NCI-H2196 (cell line): ENCODE measurements around the gene PRSS3.
"Not testable (repeated sequence)": the region's sequence is repeated elsewhere in the genome, so short reads cannot be mapped to it uniquely, and the experiment has no call there.

Experiments used
- DNase-seq: peaks from one replicate; lab custom pipeline; 2025; ENCODE audit not compliant: unreplicated experiment; lab: John Stamatoyannopoulos, UW

PRSS3 gene

DNA sequence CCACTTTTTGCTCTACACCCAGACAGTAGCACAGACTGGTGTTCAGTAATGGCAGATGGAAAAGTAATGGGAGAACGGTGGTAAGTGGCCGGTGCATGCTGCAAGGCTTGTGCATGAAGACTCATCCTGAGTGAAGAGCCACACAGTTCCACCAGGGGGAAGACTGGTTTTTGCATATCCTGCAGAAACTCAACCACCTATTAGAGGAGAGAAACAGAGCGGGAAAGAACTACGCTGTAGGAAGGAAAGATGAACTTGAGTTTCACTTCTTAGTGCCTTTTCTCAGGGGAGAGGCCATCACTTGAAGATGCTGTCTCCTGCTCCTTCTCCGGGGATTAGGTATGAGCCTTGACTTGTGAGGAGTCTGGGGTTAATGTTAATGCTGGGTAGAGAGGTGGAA, 9.4 kb upstream of the PRSS3 start:
- DNase-seq: no peak

DNA sequence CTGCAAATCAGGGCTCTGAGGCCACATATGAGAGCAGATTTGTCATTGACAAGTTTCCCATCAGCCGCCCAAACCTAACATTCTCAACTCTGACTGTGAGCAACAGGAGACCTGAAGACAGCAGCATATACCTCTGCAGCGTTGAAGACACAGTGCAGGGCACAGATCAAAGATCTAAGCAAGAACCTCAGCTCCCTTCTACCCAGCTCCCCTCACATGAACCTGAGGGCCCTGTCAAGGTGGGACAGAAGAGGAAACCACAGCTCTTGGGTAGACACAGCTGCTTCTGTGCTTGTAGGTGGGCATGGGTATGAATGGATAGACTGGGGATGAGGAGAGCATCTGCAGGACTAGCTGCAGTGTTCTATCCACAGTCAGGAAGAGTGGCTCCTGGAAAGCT, 8.7 kb upstream of the PRSS3 start:
- no peak for DNase-seq

DNA sequence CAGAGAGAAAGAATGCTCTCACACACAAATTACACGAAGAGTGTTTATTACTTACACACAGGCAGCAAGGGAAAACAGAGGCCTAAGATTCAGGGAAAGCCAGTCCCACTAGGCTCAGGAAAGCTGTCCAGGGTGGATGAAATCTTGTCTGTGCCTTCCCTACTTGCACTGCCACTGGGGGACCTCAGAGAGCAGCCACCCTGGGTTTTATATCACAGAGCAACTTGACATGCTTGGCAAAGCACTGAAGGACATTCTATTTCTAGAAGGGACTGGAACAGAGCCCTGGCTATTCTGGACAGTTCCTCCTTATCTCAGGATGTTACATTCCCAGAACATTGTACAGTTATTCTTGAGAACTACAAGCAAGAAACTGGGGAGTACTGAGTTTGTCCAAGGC, 7.5 kb upstream of the PRSS3 start:
- no peak for DNase-seq

GRCh38 chr9:33789429-33789828, 5.9 kb upstream of the PRSS3 start:
- DNase-seq: not testable (repeated sequence)

DNA sequence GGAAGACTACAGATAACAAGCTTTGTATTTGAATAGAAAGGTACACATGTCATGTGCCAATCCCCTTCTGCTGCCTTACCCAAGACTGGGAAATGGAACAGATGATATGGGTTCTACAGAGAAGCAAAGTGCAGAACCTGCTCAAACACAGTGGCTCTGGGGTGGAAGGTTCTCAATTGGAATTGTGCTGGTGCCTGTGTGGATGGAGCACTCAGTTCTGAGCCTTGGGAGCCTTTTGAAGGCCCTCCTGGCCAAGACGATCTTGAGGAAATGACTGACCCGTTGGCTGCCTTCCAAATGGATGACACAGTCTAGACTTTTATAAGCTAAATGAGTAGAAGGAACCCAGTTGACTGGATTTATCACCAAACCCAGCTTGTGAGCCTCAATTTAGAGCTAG, 4.2 kb upstream of the PRSS3 start:
- DNase-seq: no peak

- not testable (repeated sequence) for DNase-seq
Observed at GRCh38 chr9:33793496-33793895, 1.9 kb upstream of the PRSS3 start.

- DNase-seq: peak; percentile 57
Observed at GRCh38 chr9:33794560-33794959, 801 bp upstream of the PRSS3 start.

DNA sequence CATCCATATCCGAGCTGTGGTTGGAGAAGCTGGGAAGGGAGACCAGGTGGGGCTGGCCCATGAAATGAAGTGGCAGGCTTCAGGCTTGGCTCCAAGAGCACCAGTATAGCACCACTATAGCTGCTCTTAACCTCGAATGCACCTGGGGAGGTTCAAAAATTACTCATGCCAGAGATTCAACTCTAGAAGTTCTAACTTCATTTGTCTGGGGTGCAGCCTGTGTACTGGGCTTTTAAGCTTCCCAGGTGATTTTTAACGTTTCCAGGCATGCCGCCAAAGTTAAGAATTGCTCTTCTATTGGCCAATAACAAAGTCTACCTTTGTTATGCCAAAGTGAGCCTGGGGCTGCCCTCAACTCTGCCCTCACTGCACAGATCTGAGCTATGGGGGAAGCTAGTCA, 458 bp downstream of the PRSS3 start:
- DNase-seq: peak; percentile 53

GRCh38 chr9:33796679-33797078, 1.3 kb downstream of the PRSS3 start:
- not testable (repeated sequence) for DNase-seq

DNA sequence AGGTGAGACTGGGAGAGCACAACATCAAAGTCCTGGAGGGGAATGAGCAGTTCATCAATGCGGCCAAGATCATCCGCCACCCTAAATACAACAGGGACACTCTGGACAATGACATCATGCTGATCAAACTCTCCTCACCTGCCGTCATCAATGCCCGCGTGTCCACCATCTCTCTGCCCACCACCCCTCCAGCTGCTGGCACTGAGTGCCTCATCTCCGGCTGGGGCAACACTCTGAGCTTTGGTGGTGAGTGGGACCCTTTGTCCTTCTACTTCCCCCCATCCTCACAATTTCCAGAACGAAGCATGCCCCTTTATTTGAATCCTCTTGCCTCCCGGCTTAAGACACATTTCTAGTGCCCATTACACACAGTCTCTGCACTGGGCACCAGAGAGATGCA, 2.5 kb downstream of the PRSS3 start:
- no peak for DNase-seq

DNA sequence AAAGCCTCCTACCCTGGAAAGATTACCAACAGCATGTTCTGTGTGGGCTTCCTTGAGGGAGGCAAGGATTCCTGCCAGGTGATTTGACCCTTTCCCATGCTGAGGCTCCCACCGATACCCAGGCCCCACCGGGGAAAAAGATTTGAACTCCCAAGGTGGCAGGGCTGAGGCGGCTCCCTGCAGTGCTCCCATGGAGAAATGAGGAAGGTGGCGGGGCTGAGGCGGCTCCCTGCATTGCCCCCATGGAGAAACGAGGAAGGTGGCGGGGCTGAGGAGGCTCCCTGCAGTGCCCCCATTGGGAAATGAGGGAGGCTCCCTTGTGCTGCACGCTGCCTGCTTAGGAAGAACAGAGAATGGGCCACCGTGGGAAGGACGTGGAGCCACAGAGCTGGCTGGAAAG, 3.2 kb downstream of the PRSS3 start:
- DNase-seq: no peak

DNA sequence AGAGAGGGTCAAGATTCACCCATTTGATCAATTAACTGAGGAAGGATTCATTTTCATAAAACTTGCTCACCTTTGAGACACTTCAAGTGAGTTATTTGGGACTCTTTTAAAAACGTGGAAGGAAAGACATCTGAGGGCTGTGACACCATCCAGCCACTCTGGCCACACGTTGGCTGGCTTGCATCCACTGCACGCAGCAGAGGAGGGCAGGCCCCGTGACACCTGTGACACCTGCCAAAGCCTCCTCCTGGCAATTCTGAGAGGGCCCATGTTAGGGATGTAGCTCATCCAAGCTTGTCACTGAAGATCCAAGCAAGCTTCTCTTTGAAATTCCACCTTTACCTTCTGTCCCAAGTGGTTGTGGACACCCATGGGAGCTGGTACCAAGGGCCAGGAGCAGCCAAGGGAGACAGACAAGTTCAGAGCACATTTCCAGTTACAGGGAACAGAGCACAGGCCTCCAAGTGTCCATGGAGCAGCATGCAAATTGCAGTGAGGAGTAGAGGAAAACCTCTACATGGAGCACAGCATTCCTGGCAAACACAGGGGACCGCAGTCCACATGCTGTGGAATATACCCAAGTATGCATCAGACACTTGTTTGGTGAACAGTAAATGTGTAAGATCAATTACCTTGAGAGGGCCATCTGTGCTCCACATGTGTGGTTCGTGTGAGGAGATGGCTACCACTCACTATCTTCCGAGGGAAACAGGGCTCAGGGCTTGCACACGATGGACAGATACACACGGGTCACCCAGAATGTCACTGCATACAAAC, 4.8 kb downstream of the PRSS3 start:
- no peak for DNase-seq

- DNase-seq: no peak
Observed at GRCh38 chr9:33800886-33801285, 5.5 kb downstream of the PRSS3 start.

DNA sequence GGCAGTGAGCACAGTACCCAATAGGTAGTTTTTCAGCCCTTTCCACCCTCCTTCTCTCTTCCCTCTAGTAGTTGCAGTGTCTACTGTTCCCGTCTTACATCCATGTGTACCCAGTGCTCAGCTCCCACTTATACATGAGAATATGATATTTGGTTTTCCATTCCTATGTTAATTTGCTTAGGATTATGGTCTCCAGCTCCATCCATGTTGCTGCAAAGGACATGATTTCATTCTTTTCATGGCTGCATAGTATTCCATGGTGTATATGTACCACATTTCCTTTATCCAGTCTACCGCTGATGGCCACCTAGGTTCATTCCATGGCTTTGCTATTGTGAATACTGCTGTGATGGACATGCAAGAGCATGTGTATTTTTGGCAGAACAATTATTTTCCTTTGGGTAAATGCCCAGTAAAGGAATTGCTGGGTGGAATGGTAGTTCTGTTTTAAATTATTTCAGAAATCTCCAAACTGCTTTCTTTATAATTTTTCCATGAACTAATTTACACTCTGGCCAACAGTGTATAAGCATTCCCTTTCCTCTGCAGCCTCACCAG, 6.7 kb downstream of the PRSS3 start:
- DNase-seq: not testable (repeated sequence)

- not testable (repeated sequence) for DNase-seq
Observed at GRCh38 chr9:33804196-33804595, 8.8 kb downstream of the PRSS3 start.

DNA sequence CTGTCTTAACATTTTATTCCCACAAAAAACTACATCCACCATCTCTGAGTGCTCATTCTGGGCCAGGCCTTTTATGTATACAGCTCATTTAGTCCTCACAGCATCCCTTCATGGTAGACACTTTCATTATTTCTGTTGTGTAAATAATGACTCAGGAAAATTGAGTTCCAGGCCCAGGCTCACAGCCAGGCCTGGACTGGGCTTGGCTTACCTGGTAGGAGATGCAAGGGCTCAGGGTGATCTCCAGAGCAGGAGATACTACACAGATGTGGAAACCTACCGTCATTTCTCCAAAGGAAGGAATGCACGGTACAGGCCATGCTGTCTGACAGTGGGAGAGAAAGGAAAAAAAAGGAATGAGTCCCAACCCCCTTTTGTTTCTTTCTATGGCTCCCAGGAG, 11.8 kb downstream of the PRSS3 start:
- DNase-seq: peak; percentile 47

- not testable (repeated sequence) for DNase-seq
Observed at GRCh38 chr9:33808979-33809322, 13.6 kb downstream of the PRSS3 start.

GRCh38 chr9:33809506-33809905, 14.1 kb downstream of the PRSS3 start:
- DNase-seq: no peak

DNA sequence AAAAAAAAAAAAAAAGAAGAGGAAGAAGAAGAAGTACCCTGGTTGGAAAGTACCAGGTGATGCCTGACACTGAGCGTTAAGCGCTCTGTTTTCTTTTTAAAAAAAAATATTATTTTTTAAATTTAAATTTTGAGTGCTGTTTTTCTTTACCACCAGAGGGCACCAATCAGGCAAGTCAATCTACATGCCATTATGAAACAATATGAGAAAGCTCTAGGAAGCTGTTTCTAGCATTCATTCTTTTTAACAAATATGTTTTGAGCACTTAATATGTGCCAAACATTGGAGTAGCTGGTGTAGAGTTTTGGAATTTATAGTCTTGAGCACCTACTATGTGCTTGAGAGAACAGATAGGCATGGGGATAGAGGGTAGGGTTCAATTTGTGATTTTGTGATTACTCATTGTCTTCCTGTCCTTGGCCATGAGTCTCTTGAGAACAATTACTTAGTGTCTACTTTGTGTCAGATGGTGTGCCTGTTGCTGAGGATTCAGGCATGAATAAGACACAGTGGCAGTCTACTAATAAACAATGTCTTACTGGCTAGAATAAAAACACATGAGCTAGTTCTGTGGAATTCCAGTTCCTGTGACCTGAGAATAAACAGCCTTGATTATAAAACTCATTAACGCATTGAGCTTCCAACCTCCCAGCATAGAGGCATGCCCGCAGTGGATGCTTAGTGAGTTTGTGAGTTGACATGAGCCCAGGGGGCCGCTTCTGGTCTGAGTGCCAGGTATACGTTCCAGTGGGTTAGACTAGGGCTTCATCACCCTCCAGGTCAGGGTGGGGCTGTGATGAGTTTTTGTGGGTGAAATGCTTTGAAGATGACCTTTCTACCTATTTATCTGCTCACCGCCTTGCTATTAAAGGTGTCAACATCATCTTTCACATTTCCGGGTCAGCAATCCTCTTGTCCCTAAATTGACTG, 18.6 kb downstream of the PRSS3 start:
- DNase-seq: peak; percentile 30

- DNase-seq: no peak
Observed at GRCh38 chr9:33815781-33816180, 20.4 kb downstream of the PRSS3 start.

- peak; percentile 92 for DNase-seq
Observed at GRCh38 chr9:33816327-33817252, 21.2 kb downstream of the PRSS3 start, which contains the start of gene UBE2R2. UBE2R2 (plus strand) TSS chr9:33817160; CDS start chr9:33817758, 598 bp downstream.
